ENCODE results near the gene TULP1. TPM values are rescaled to one million over a fixed set of nuclear protein-coding genes. Genes with fewer than 3 reads are reported as not detected.

Gene TULP1
- total RNA-seq (not detected), polyA plus RNA-seq (under 1 TPM; 0.03 to 0.09 (median 0.04) TPM)
- long read RNA-seq, donor 1: 0 reads
- long read RNA-seq, donor 2: 0 reads

DNA sequence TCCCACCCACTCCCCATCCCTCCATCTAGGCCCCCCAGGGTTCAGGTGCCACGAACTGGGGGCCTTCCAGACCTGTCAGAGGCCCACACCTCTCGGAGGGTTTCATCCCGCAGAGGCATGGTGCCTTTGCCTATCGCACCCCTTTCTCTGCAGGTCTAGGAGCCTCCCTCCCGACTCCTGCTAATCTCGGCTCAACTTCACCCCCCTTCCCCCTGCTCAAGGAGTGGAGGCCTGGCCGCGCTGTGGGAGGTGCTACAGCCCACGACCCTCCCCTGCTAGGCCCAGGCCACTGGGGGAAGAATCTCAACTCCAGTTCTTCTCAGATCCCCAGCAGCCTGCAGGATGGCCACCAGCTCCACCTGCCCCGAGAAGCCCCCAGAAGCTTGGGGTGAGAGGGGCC lies at the start of gene TULP1:
Gene TULP1 (minus strand): TSS at position 157 of the 400 bp plus-strand sequence. CDS start 38 bp downstream, at position 119.
- TF ChIP-seq POLR2AphosphoS5 (IDR thresholded peaks at IDR 0.05) (no peak), POLR2A (IDR thresholded peaks at IDR 0.05) (no peak)
- TF ChIP-seq, protein P1, sequence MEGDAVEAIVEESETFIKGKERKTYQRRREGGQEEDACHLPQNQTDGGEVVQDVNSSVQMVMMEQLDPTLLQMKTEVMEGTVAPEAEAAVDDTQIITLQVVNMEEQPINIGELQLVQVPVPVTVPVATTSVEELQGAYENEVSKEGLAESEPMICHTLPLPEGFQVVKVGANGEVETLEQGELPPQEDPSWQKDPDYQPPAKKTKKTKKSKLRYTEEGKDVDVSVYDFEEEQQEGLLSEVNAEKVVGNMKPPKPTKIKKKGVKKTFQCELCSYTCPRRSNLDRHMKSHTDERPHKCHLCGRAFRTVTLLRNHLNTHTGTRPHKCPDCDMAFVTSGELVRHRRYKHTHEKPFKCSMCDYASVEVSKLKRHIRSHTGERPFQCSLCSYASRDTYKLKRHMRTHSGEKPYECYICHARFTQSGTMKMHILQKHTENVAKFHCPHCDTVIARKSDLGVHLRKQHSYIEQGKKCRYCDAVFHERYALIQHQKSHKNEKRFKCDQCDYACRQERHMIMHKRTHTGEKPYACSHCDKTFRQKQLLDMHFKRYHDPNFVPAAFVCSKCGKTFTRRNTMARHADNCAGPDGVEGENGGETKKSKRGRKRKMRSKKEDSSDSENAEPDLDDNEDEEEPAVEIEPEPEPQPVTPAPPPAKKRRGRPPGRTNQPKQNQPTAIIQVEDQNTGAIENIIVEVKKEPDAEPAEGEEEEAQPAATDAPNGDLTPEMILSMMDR (IDR thresholded peaks at IDR 0.05 in 8 of 11, conservative IDR thresholded peaks at IDR 0.05 in 3 of 11): no peak
- H3K27me3 ChIP-seq (replicated peaks in 1 of 7): peaks cover 0 to 47% (median 16%) of the 10 kb centered on the region in 7 donors

DNA sequence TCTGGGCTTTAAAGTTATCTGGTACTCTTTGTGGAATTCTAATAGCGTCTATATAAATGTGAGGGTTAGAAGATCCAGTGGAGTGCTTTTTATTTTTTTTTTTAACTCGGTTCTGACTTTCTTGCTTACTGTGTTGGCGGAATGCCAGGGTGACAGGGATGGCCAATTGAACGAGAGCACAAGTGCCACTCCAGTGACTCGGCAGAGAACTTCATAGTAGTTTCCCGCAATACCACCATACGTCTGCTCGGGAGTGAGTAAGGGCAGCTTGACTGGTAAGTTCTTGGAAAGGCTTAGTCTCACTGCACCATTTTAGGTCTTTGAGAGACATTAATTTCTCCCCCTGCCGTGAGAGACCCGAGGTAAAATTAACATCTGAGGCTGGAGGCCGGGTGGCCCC lies 49.4 kb upstream of the TULP1 start:
- Histone ChIP-seq H3K36me3 (no peaks in the 10 kb centered on the region), H3K27me3 (replicated peaks in 1 of 7) (peaks cover 0 to 21% (median 0%) of the 10 kb centered on the region in 7 donors), H3K4me1 (no peaks in the 10 kb centered on the region), H3K9me3 (no peaks in the 10 kb centered on the region), H3K27ac (no peak overlapping the region), H3K4me3 (no peak overlapping the region)
- TF ChIP-seq, protein P1 (IDR thresholded peaks at IDR 0.05 in 8 of 11, conservative IDR thresholded peaks at IDR 0.05 in 3 of 11): no peak
- no peak for TF ChIP-seq POLR2A (IDR thresholded peaks at IDR 0.05)
- no peak for TF ChIP-seq POLR2AphosphoS5 (IDR thresholded peaks at IDR 0.05)
- intact Hi-C loops (cut with DNase I; ENCODE audit: low total_unique reads): no loop called here
- WGBS, 5 donors: 52 to 70% (median 67%) methylated on average over 11 of the region's 11 CpGs
- DNase-seq: no peak

More for the DNA sequence above, at the start of gene TULP1:
- Histone ChIP-seq H3K9me3 (no peaks in the 10 kb centered on the region), H3K4me3 (peak within 1 kb of the TSS in 1 of 8 donors; percentile 5), H3K4me1 (peaks cover 0 to 11% (median 2%) of the 10 kb centered on the region in 6 donors), H3K27ac (no peak within 1 kb of the TSS), H3K36me3 (no peaks in the 10 kb centered on the region)
- no peak for DNase-seq
- intact Hi-C loops (cut with DNase I; ENCODE audit: low total_unique reads): no loop called here
- 85 to 94% (median 90%) methylated on average over 10 of the region's 10 CpGs for WGBS, 5 donors

DNA sequence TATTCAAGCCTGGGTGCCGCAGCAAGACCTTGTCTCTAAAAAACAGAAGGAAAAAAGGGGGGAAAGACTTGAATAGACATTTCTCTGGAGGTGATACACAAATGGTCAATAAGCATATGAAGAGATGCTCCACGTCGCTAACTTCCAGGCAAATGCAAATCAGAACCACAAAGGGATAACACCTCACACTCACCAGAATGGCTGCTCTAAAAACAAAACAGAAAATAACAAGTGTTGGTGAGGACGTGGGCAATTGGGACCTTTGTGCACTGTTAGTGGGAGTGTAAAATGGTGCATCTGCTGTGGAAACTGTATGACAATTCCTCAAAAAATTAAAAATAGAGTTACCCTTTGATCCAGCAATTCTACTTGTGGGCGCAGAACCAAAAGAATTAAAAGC lies 48.4 kb upstream of the TULP1 start:
- no peaks in the 10 kb centered on the region for H3K9me3 ChIP-seq
- TF ChIP-seq POLR2A (IDR thresholded peaks at IDR 0.05): no peak
- TF ChIP-seq, protein P1 (IDR thresholded peaks at IDR 0.05 in 8 of 11, conservative IDR thresholded peaks at IDR 0.05 in 3 of 11): no peak
- no peak for TF ChIP-seq POLR2AphosphoS5 (IDR thresholded peaks at IDR 0.05)
- H3K4me1 ChIP-seq: no peaks in the 10 kb centered on the region
- H3K27me3 ChIP-seq (replicated peaks in 1 of 7): peaks cover 0 to 13% (median 0%) of the 10 kb centered on the region in 7 donors
- 67 to 85% (median 72%) methylated on average over 5 of the region's 5 CpGs for WGBS, 5 donors
- intact Hi-C loops (cut with DNase I; ENCODE audit: low total_unique reads): no loop called here
- DNase-seq: no peak
- no peak overlapping the region for H3K27ac ChIP-seq
- H3K4me3 ChIP-seq: no peak overlapping the region
- H3K36me3 ChIP-seq: no peaks in the 10 kb centered on the region

- H3K27me3 ChIP-seq (replicated peaks in 1 of 7): no peaks in the 10 kb centered on the region
- H3K9me3 ChIP-seq: no peaks in the 10 kb centered on the region
- H3K27ac ChIP-seq: no peak overlapping the region
- H3K4me3 ChIP-seq: no peak overlapping the region
- H3K4me1 ChIP-seq: no peaks in the 10 kb centered on the region
- H3K36me3 ChIP-seq: no peaks in the 10 kb centered on the region
- WGBS, 5 donors: 78 to 87% (median 81%) methylated on average over 12 of the region's 12 CpGs
- no peak for TF ChIP-seq POLR2A (IDR thresholded peaks at IDR 0.05)
- no peak for TF ChIP-seq POLR2AphosphoS5 (IDR thresholded peaks at IDR 0.05)
- TF ChIP-seq, protein P1 (IDR thresholded peaks at IDR 0.05 in 8 of 11, conservative IDR thresholded peaks at IDR 0.05 in 3 of 11): no peak
- intact Hi-C loops (cut with DNase I; ENCODE audit: low total_unique reads): no loop called here
- peak; percentile 23 for DNase-seq
These were observed 45.9 kb upstream of the TULP1 start for GRCh38 chr6:35558571-35558970.
